ENCODE results near the gene CCDC91. TPM values are rescaled to one million over a fixed set of nuclear protein-coding genes. Genes with fewer than 3 reads are reported as not detected.

Gene CCDC91
- total and polyA plus RNA-seq, 11 donors: 24.9 to 62.1 (median 51.8) TPM

DNA sequence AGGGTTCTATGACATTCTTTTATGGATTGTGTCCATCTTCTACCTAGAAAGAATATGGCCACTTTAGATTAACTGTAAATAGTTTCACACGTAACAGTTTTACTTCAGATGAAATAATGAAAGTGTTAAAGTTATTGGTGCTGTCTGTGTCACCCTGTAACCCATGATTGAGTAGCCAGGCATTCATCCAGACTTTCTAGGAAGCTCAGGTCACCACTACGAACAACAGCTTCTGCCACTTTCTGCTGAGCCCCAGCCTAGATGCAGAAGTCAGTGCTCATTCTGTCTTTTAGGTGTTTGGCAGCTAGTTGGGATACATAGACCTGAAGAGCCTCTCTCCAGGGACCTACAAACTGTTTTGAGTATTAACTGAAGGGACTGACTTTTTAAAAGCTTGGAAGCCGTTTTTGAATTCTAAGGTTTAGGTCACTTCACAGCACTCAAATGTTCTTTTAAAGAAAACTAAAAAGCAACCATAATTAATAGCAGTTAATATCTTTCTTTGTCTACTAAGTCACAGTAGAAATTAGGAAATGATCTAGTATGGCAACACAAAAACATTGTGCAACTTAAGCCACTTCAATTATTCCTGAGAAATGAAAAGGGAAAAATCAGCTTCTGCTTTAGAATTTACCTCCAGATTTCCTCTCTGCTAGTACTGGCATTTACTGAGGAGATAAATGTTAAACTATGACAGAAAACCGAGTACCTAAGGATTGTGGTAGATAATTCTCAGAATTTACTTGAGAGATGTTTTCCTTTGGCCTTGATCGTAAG is 266.9 kb downstream of the CCDC91 start:
- Histone ChIP-seq H3K4me3 (no peak overlapping the region), H3K27ac (no peak overlapping the region), H3K36me3 (peaks cover 0 to 24% (median 4%) of the 10 kb centered on the region in 9 donors), H3K9me3 (no peaks in the 10 kb centered on the region), H3K4me1 (peaks cover 0 to 16% (median 0%) of the 10 kb centered on the region in 12 donors), H3K27me3 (no peaks in the 10 kb centered on the region)
- intact Hi-C loops (cut with DNase I): no loop called here
- WGBS, 4 donors: 62 to 76% (median 66%) methylated on average over 5 of the region's 5 CpGs
- TF ChIP-seq CTCF (IDR thresholded peaks at IDR 0.05) (no peak), POLR2A (IDR thresholded peaks at IDR 0.05) (no peak)
- ATAC-seq (no peak), DNase-seq (no peak)

GRCh38 chr12:28457785-28458184 is 267.5 kb downstream of the CCDC91 start:
- no peaks in the 10 kb centered on the region for H3K27me3 ChIP-seq
- TF ChIP-seq CTCF (IDR thresholded peaks at IDR 0.05): no peak
- no peak for TF ChIP-seq POLR2A (IDR thresholded peaks at IDR 0.05)
- H3K4me3 ChIP-seq: no peak overlapping the region
- DNase-seq: no peak
- 76 to 86% (median 84%) methylated on average over 3 of the region's 3 CpGs for WGBS, 4 donors
- no peak overlapping the region for H3K27ac ChIP-seq
- H3K36me3 ChIP-seq: peaks cover 0 to 22% (median 2%) of the 10 kb centered on the region in 9 donors
- no peak for ATAC-seq
- no peaks in the 10 kb centered on the region for H3K9me3 ChIP-seq
- H3K4me1 ChIP-seq: peaks cover 0 to 16% (median 0%) of the 10 kb centered on the region in 12 donors
- intact Hi-C loops (cut with DNase I): no loop called here

DNA sequence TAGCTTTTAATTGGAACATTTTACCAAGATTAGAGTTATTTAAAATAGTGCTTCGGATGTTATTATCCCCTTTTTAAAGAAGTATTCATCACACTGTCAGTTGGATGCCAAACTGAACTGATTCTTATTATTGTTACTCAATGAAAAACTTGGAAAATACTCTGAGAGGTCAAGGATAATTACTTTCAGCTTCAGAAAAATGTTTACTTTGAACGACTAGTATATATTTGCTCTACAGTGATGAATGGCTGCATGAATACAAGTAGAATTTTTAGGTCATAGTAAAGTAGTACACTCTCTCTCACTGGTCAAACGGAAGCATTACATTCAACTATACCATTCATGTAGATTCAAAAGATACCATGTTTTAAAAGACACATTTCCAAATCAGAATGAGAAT is 269.2 kb downstream of the CCDC91 start:
- DNase-seq: no peak
- TF ChIP-seq POLR2A (IDR thresholded peaks at IDR 0.05) (no peak), CTCF (IDR thresholded peaks at IDR 0.05) (no peak)
- Histone ChIP-seq H3K9me3 (no peaks in the 10 kb centered on the region), H3K4me3 (no peak overlapping the region), H3K27ac (no peak overlapping the region), H3K4me1 (peaks cover 0 to 16% (median 0%) of the 10 kb centered on the region in 12 donors), H3K27me3 (no peaks in the 10 kb centered on the region), H3K36me3 (peaks cover 0 to 20% (median 0%) of the 10 kb centered on the region in 9 donors)
- intact Hi-C loops (cut with DNase I): no loop called here
- WGBS, 4 donors: 85 to 91% (median 89%) methylated on average over 3 of the region's 3 CpGs
- ATAC-seq: no peak

DNA sequence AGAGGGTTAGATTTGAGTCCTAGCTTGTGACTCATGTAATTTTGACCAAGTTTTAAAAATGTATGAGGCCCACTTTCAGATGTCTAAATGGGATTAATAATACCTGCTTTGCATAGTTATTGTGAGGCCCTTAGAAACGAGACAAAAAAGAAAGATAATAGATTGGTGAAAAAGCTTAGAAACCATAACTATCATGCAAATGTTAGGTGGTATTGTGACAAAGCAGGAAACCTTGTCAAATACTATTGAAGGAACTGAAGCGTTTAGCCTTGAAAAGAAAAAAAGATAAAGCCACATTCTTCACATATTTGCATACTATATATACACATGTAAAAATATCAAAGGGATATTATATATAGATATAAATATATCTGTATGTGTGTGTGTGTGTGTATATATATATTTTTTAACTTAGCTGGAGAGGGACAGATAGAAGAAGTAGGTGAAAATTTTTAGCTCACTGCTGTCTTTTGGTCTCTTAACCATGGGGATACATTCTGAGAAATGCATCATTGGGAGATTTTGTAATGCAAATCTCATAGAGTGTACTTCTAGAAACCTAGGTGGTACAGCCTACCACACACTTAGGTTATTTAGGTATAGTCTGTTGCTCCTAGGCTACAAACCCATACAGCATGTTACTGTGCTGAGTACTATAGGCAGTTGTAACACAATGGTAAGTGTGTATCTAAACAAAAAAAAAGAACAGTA is 270.3 kb downstream of the CCDC91 start:
- WGBS, 4 donors: 65 to 81% (median 76%) methylated on average over 2 of the region's 2 CpGs
- Histone ChIP-seq H3K27me3 (no peaks in the 10 kb centered on the region), H3K4me1 (peaks cover 0 to 13% (median 0%) of the 10 kb centered on the region in 12 donors), H3K27ac (no peak overlapping the region), H3K36me3 (peaks cover 0 to 20% (median 0%) of the 10 kb centered on the region in 9 donors), H3K4me3 (no peak overlapping the region), H3K9me3 (no peaks in the 10 kb centered on the region)
- ATAC-seq: no peak
- no peak for TF ChIP-seq POLR2A (IDR thresholded peaks at IDR 0.05)
- no peak for TF ChIP-seq CTCF (IDR thresholded peaks at IDR 0.05)
- no peak for DNase-seq
- intact Hi-C loops (cut with DNase I): loop anchor here in 1 of 10 donors (10.0 kb wide), 1 partner anchor 414 kb away; no protein-coding TSS in a partner anchor
